Suppressor macrophage treated with lipopolysaccharide for 1 hour (primary cell): ENCODE data around the gene NGDN.
"Not testable (repeated sequence)": the region's sequence is repeated elsewhere in the genome, so short reads cannot be mapped to it uniquely, and the experiment has no call there.

ENCODE experiments used
- DNase-seq, 3 donors: peaks; one replicate each; pipeline ENCODE4 v3.0.0-alpha.2; 2020 to 2022

Gene NGDN, protein sequence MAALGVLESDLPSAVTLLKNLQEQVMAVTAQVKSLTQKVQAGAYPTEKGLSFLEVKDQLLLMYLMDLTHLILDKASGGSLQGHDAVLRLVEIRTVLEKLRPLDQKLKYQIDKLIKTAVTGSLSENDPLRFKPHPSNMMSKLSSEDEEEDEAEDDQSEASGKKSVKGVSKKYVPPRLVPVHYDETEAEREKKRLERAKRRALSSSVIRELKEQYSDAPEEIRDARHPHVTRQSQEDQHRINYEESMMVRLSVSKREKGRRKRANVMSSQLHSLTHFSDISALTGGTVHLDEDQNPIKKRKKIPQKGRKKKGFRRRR

GRCh38 chr14:23469127-23469905 lies at the start of gene NGDN:
Gene NGDN, plus strand, starts transcription at chr14:23469703. Its CDS starts 13 bp downstream, at chr14:23469716.
- peak; percentile 95 to 100 (median 99) for DNase-seq

- DNase-seq: peak in 1 of 3 donors; percentile 12
Measured at GRCh38 chr14:23421594-23421993, 47.9 kb upstream of the NGDN start.

DNA sequence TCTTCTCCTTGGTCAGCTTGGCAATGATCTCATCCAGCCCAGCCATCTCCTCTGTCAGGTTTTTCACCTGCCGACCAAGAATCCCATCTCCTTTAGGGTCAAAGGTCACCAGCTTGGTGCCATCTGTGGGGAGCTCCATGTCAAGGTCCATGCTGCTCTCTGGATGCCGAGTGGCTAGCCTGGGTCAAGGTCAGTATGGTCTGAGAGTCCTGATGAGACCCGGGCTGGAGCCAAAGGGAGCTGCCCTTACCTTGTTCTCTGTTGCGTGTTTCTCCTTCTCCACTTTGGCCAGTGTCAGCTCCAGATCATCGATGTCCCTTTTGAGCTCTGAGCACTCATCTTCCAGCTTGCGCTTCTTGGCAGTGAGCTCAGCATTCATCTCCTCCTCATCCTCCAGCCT lies 45.8 kb upstream of the NGDN start:
- DNase-seq: no peak

DNA sequence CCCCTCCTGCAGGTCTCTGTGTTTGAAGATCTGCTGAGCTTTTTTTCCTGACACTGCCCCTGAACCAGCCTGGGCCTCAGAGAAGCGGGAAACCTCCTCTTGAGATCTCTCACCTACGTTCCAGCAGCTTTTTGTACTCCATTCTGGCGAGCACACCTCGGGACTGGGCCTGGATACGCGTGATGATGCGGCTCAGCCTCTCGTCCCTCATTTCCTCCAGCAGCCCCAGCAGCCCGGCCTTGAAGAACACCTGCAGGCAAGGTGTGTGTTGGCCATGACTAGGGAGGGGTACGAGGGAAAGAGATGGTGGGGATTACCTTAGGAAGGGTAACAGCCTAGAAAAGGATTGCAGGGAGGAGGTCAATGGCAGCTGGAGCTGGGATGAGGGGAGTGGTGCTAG lies 44.3 kb upstream of the NGDN start:
- DNase-seq: no peak

GRCh38 chr14:23425798-23426197 lies 43.7 kb upstream of the NGDN start:
- not testable (repeated sequence) for DNase-seq

DNA sequence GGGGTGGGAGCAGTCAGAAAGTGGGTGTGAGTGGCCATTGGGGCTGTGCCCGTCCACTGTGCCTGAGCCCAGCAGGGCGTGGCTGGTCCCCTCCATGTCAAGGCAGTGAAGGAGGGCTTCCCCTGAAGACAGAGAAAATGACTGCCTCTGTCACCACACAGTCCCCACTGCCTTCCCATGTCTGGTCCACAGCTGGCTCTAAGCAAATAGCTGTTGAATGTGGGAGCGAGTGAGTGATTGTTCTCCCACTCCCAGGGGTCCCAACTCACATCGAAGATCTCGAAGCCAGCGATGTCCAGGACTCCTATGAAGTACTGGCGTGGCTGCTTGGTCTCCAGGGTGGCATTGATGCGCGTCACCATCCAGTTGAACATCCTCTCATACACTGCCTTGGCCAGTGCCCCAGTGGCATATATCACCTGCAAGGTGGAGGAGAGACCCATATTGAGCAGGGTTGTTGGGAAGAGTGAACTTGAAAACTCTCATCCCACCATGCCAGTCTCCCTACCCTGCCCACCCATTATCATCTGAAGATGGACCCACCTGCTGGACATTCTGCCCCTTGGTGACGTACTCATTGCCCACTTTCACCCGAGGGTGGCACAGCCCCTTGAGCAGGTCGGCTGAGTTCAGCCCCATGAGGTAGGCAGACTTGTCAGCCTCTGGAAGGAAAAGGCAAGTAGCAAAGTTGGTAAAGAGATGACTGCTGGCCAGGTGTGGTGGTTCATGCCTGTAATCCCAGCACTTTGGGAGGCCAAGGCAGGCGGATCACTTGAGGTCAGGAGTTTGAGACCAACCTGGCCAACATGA lies 40.6 kb upstream of the NGDN start:
- DNase-seq: no peak

DNA sequence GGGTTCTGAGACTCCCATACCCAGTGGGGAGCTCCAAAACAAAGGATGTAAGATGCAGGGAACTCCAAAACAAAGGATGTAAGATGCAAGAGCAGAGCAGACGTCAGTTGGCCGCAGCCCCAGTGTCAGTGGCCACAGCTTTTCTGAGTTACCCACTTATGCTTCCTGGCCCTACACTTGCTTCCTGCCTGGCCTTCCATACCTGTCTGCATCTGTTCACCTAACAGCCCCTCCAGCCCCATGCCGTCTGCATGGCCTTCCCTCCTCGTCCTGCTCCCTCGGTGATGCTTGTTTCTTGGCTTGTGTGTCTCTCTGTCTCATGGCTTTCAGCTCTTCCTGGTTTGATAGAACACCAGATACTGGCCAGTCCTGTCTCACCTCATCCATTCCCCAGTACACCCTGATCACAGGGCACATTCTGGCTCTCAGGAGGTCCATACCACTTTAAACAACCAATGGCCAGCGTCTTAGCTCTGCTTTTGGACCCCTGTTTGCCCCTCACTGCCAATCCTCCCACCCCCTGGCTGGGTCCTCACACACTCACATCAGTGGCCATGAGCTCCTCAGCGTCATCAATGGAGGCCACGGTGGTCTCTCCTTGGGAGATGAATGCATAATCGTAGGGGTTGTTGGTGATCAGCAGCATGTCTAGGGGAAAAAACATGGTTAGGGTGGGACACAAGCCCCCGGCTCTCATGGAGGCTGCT lies 39.3 kb upstream of the NGDN start:
- no peak for DNase-seq

GRCh38 chr14:23430723-23431085 lies 38.8 kb upstream of the NGDN start:
- peak in 1 of 3 donors; percentile 2 for DNase-seq

GRCh38 chr14:23431486-23431885 lies 38.0 kb upstream of the NGDN start:
- DNase-seq: no peak

DNA sequence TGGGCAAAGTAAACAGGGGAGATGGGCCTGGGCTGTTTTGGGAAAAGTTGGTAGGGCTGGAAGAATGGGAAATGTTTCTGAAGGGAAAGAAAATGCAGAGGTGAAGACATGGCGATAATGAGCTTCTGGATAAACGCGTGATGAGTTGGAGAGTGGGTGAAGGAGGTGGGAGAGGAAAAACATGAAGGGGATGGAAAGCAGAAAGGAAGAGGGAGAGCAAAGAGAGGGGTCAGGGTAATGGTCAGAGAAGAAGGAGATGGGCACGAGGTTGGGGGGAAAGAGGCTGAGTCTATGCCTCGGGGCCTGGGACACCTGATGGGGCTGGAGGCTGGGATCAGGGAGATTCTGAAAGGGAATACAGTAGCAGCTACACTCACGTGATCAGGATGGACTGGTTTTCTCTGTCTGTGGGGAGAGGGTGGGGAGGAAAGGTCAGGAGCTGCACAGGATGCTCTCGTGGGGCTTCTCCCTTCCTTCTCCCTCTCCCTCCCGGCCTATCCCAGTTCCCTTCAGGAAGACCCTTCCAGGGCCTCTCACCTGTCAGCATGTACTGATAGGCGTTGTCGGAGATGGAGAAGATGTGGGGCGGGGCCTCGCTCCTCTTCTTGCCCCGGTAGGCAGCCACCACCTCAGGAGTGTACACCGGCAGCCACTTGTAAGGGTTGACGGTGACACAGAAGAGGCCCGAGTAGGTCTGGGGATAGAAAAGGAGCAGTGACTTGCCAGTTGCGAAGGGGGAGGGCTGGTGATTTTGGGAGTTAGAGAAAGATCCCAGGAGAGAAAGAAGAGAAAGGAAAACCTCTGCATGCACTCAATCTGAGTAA lies 37.2 kb upstream of the NGDN start:
- DNase-seq: no peak

DNA sequence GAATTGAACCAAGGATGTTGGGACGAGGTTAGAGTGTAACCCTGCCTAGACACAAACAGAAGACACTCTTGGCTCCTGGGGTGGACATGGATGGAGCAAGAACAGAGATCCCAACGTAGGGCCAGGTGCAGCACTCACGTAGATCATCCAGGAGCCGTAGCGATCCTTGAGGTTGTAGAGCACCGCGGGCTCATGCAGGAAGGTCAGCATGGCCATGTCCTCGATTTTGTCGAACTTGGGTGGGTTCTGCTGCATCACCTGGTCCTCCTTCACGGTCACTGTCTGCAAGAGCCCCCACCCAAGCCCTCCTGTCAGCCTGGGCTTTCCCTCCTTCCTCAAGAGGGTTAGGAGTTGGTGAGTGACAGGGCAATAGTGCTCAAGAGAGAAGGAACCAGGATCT lies 36.6 kb upstream of the NGDN start:
- DNase-seq: no peak

DNA sequence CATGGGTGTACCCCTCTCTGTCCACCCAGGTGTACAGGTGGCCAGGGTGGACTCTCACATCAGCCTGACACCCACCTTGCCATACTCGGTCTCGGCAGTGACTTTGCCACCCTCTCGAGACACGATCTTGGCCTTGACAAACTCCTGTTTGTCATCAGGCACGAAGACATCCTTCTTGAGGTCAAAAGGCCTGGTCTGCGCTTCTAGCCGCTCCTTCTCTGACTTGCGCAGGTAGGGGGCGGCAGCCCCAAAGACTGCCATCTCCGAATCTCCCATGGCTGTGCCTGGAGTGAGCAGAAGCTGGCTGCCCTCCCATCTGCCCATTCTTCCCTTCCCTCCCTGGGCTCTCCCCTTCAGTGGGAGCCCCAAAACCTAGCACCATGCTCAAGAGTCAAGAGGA lies 36.0 kb upstream of the NGDN start:
- no peak for DNase-seq

DNA sequence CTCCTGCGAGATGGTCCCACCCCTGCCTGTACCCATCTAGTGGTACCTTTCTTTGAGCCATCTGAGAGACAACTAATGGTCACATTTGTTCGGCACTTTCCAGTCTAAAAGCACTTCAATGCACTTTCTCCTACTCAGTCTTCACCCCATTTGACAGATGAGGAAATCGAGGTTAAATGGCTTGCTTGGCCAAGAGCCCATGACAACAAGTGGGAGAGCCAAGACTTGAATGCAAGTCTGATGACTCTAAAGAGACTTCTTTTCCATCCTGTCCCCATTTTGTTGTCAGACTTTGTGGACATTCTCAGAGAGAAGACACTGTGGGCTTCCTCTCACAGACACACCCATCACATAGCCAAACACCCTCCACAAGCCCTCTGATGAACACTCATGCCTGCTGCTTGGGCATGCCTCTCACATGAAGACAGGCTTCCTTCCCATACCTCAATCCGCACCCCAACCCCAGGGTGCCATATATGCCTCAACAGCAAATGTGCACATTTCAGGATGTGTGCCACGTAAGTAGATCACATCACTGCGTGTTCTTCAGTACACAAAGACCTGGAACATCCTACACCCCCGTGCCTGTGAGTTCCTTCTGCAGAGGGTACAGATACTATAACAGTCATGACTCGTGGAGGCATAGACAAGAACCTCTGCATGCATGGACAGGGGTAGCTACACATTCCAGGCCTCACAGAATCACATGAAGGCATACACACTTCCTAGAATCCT lies 34.8 kb upstream of the NGDN start:
- DNase-seq: no peak

DNA sequence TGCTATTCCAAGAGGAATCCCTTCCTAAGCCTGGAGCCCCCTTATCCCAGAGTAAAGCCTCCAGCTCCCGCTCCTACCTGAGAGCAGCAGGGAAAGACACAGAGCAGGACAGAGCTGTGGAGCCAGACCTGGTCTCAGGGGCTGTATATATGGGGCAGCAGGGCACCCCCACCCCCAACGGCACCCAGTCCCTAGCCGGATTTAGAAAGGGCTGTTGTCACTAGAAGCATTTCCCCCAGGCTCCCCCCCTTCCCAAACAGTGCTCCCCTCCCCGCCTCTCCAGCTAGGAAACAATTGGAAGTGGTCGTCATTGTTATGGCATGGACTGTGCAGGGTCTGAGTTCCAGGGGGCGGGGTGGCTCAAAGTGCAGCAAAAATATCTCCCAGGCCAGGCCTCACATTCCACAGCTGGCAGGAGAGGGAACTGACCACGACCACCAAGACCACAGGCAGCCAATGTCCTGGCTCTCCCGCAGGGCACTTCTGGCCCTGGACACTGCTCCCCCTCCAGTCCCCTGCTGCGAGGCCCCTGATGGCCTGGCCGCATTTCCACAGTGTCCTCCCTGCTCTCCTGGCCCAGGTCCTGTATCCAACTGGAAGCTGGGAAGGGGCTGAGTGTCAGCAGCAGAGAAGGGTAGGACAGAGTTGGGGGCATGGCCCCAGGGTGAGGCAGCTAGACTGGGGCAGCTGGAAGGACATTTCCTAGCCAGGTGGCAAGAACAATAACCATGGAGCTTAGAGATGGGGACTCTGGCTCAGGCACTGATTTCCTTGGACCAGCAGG lies 33.8 kb upstream of the NGDN start, which contains the start of gene MYH7:
MYH7 (minus strand) TSS at position 118 of the 784 bp plus-strand sequence. CDS start 1,928 bp downstream, outside the sequence.
- no peak for DNase-seq

- DNase-seq: no peak
Measured at GRCh38 chr14:23436327-23437132, 33.0 kb upstream of the NGDN start.

GRCh38 chr14:23437133-23438100 lies 32.1 kb upstream of the NGDN start:
- DNase-seq: no peak

DNA sequence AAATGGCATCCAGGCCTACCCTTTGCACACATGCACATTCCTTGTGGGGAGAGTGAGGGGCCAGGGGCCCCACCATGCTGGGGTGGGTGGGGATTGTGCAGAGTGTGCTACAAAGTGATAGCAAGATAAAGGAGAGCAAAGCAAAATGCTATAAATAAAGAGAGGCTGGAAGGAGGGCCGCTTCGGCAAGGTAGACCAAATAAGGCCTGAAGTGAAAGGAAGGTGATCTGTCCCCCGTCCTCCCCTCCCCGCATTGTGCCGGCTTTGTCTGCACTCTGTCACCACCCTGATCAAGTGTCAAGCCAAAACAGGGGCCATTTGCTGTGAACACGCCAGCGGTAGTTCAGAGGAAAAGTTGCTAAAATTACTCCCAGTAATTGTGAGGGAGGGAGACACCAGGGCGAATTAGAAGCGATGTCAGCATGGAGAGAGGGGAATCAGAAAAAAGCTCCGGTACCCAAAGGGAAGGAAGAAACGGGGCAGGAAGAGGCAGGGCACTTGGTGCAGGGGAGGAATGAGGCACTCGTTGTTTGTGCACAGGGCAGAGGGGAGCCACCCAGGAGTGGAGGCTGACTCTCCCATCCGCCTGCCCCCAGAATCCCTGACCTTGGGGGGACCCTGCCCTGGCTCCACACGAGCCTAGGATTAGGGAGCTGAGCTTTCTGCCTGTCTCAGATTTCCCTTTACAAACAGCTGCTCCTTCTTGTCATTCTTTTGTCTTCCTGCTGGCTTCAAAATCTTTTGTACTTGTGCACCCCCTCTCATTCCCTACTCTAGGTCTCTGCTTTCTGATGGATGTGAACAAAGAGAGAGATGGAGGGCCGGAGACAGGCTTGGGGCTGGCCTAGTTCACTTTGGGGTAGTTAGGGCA lies 31.2 kb upstream of the NGDN start:
- no peak for DNase-seq
